Superior temporal gyrus (tissue), 1 donor: ENCODE measurements around the gene MISP.

ENCODE experiments used
- DNase-seq: peaks from one replicate; pipeline ENCODE4 v3.0.0-alpha.2; 2016; ENCODE audit errors: extremely low spot score

The MISP gene

DNA sequence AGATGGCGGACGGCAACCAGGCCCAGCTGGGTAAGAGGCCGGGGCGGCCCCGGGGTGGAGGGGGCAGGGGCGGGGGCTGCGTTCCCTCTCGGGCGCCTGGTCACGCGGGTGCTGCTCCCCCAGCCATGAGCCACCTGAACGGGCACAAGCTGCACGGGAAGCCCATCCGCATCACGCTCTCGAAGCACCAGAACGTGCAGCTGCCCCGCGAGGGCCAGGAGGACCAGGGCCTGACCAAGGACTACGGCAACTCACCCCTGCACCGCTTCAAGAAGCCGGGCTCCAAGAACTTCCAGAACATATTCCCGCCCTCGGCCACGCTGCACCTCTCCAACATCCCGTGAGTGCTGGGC, 57.5 kb downstream of the MISP start:
- no peak for DNase-seq

DNA sequence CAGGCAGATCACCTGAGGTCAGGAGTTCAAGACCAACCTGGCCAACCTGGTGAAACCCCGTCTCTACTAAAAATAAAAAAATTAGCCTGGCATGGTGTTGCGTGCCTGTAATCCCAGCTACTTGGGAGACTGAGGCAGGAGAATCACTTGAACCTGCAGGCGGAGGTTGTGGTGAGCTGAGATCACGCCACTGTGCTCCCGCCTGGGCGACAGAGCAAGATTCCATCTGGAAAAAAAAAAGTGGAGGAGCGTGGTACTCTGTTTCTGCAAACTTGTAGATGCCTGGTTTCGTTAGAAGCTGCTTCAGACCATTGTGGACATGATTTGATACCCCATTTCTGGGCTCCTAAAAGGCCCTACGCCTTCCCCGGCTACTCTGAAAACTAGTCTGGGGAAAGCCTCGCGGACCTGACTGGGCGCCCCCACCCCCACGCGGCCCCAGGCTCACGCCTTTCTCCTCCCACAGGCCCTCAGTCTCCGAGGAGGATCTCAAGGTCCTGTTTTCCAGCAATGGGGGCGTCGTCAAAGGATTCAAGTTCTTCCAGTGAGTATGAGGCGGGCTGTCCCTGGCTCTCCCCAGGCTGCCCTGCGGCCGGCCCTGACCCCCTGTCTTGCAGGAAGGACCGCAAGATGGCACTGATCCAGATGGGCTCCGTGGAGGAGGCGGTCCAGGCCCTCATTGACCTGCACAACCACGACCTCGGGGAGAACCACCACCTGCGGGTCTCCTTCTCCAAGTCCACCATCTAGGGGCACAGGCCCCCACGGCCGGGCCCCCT, 59.4 kb downstream of the MISP start:
- DNase-seq, result no peak

- DNase-seq, result no peak
Observed at GRCh38 chr19:810883-811489, 60.1 kb downstream of the MISP start.

DNA sequence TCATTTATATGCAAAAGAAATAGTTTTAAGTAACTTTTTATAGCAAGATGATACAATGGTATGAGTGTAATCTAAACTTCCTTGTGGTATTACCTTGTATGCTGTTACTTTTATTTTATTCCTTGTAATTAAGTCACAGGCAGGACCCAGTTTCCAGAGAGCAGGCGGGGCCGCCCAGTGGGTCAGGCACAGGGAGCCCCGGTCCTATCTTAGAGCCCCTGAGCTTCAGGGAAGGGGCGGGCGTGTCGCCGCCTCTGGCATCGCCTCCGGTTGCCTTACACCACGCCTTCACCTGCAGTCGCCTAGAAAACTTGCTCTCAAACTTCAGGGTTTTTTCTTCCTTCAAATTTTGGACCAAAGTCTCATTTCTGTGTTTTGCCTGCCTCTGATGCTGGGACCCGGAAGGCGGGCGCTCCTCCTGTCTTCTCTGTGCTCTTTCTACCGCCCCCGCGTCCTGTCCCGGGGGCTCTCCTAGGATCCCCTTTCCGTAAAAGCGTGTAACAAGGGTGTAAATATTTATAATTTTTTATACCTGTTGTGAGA, 60.7 kb downstream of the MISP start:
- no peak for DNase-seq

GRCh38 chr19:812049-812746, 61.3 kb downstream of the MISP start:
- DNase-seq, result no peak

- DNase-seq, result no peak
Observed at GRCh38 chr19:812747-813218, 61.9 kb downstream of the MISP start.

GRCh38 chr19:813219-814151, 62.6 kb downstream of the MISP start:
- no peak for DNase-seq
